ENCODE results near the gene CDC42SE2.

DNA sequence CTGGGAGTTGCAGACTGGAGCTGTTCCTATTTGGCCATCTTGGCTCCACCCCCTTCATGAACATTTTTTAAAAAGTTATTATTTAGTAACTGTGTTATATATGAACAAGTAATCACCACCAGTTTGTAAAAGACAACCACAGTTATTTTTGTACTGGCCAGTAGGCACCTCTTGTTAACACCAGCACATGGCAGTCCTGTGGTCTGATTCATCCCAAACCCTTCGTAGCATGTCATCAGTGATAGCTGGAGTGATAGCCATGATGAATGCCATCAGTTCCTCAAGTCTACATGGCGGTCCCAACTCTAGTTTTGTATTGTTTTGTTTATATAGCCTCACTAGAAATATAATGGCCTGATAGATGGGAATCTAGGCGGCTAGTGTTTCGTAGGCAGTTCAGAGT, 74.2 kb downstream of the CDC42SE2 start:
- TF ChIP-seq, protein P1, sequence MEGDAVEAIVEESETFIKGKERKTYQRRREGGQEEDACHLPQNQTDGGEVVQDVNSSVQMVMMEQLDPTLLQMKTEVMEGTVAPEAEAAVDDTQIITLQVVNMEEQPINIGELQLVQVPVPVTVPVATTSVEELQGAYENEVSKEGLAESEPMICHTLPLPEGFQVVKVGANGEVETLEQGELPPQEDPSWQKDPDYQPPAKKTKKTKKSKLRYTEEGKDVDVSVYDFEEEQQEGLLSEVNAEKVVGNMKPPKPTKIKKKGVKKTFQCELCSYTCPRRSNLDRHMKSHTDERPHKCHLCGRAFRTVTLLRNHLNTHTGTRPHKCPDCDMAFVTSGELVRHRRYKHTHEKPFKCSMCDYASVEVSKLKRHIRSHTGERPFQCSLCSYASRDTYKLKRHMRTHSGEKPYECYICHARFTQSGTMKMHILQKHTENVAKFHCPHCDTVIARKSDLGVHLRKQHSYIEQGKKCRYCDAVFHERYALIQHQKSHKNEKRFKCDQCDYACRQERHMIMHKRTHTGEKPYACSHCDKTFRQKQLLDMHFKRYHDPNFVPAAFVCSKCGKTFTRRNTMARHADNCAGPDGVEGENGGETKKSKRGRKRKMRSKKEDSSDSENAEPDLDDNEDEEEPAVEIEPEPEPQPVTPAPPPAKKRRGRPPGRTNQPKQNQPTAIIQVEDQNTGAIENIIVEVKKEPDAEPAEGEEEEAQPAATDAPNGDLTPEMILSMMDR (IDR thresholded peaks at IDR 0.05), result no peak
- TF ChIP-seq POLR2AphosphoS5 (IDR thresholded peaks at IDR 0.05), result no peak
- no peak for TF ChIP-seq POLR2A (IDR thresholded peaks at IDR 0.05)
